Naive thymus-derived CD8-positive, alpha-beta T cell (primary cell): Measurements from ENCODE around the gene TSNAX. TPM values are rescaled to one million over a fixed set of nuclear protein-coding genes. Genes with fewer than 3 reads are reported as not detected.
"Not testable (repeated sequence)": the region's sequence is repeated elsewhere in the genome, so short reads cannot be mapped to it uniquely, and the experiment has no call there.

ENCODE experiments used
- ATAC-seq, 2 donors: fragments of 150-1000 bp; cut with Tn5 transposase in 1 of 2; sonication (Bioruptor Pico), chemical (Tn5 transposase) in 1 of 2; 1 replicate in 1 of 2; 2 replicates in 1 of 2; pipeline ENCODE4 v1.10.0; 2021; ENCODE audit warnings: mild to moderate bottlenecking in 2 of 2, moderate library complexity in 2 of 2
- POLR2A ChIA-PET: fragments of 350-600 bp; sonication (Branson Sonifier 250); formaldehyde crosslinking; loops from one replicate; lab custom pipeline; 2021; ENCODE audit warnings: antibody characterized with exemption; lab: Charles Lee
- DNase-seq, 10 donors: peaks; one replicate each; pipeline versions ENCODE4 v3.0.0 to v3.0.0-alpha.2; 2020 to 2022
- H3K27ac Mint-ChIP-seq, 10 donors: one replicate each; pipeline ENCODE4 v1.8.0; 2020 to 2022; ENCODE audit warnings: mild to moderate bottlenecking in 10 of 10, mixed read lengths in 10 of 10, moderate library complexity in 4 of 10, inconsistent platforms in 1 of 10
- H3K27me3 Mint-ChIP-seq, 5 donors: one replicate each; pipeline ENCODE4 v1.8.0; 2021 to 2022; ENCODE audit warnings: mixed read lengths in 5 of 5
- H3K36me3 Mint-ChIP-seq, 3 donors: one replicate each; pipeline ENCODE4 v1.8.0; 2020 to 2022; ENCODE audit warnings: mixed read lengths in 3 of 3, mild to moderate bottlenecking in 2 of 3, inconsistent platforms in 1 of 3
- H3K4me1 Mint-ChIP-seq, 4 donors: one replicate each; pipeline ENCODE4 v1.8.0; 2021 to 2022; ENCODE audit warnings: mixed read lengths in 4 of 4
- H3K4me3 Mint-ChIP-seq, 10 donors: one replicate each; pipeline ENCODE4 v1.8.0; 2020 to 2022; ENCODE audit warnings: mild to moderate bottlenecking in 10 of 10, mixed read lengths in 10 of 10, moderate library complexity in 6 of 10, inconsistent platforms in 1 of 10
- H3K9me3 Mint-ChIP-seq, 9 donors: one replicate each; pipeline ENCODE4 v1.8.0; 2020 to 2022; ENCODE audit warnings: mixed read lengths in 9 of 9, mild to moderate bottlenecking in 3 of 9, inconsistent platforms in 1 of 9, moderate library complexity in 1 of 9
- polyA plus RNA-seq, 3 donors: library from polyadenylated mRNA; unstranded; fragments of 300-500 nt; fragmentation: Illumina TruSeq; gene quantifications; one replicate each; pipeline ENCODE4 v1.2.3, GENCODE V29; 2021
- total RNA-seq, 8 experiments: library from RNA in 2 of 8; stranded (reverse) in 2 of 8; gene quantifications; one replicate each; pipeline ENCODE4 v1.2.3 and lab custom pipeline; 2021 to 2026

The TSNAX gene
- total and polyA plus RNA-seq, 5 experiments from 2014 or later: 54.0 to 99.7 (median 80.9) TPM

- DNase-seq (no peak), ATAC-seq (no peak)
- POLR2A ChIA-PET: no interaction called here
- Mint-ChIP-seq H3K4me1 (peaks cover 5 to 44% (median 18%) of the 10 kb centered on the region in 4 donors), H3K9me3 (no peaks in the 10 kb centered on the region), H3K27ac (peak overlapping the region in 4 of 10 donors; percentile 8 to 56 (median 22)), H3K4me3 (no peak overlapping the region), H3K27me3 (no peaks in the 10 kb centered on the region), H3K36me3 (peaks cover 0 to 75% (median 6%) of the 10 kb centered on the region in 3 donors)
Observed at GRCh38 chr1:231549733-231550447, 21.4 kb downstream of the TSNAX start.

GRCh38 chr1:231550448-231550781 lies 21.9 kb downstream of the TSNAX start:
- peak in 4 of 10 donors; percentile 8 to 27 (median 22) for DNase-seq
- POLR2A ChIA-PET: interaction anchor here (0.7 kb wide), 1 partner anchor 117 kb away, joined by 3 read pairs; no protein-coding TSS in a partner anchor
- ATAC-seq: peak; percentile 62 to 66
- H3K27ac Mint-ChIP-seq: peak overlapping the region in 3 of 10 donors; percentile 8 to 34 (median 10)
- H3K27me3 Mint-ChIP-seq: no peaks in the 10 kb centered on the region
- H3K9me3 Mint-ChIP-seq: no peaks in the 10 kb centered on the region
- H3K4me3 Mint-ChIP-seq: no peak overlapping the region
- H3K36me3 Mint-ChIP-seq: peaks cover 0 to 77% (median 6%) of the 10 kb centered on the region in 3 donors
- H3K4me1 Mint-ChIP-seq: peaks cover 7 to 44% (median 21%) of the 10 kb centered on the region in 4 donors

- H3K27me3 Mint-ChIP-seq: no peaks in the 10 kb centered on the region
- no peak overlapping the region for H3K27ac Mint-ChIP-seq
- POLR2A ChIA-PET: interaction anchor here (0.7 kb wide), 1 partner anchor 75 kb away, joined by 3 read pairs; no protein-coding TSS in a partner anchor
- peaks cover 0 to 60% (median 9%) of the 10 kb centered on the region in 3 donors for H3K36me3 Mint-ChIP-seq
- no peak for ATAC-seq
- peaks cover 20 to 47% (median 31%) of the 10 kb centered on the region in 4 donors for H3K4me1 Mint-ChIP-seq
- H3K9me3 Mint-ChIP-seq: no peaks in the 10 kb centered on the region
- no peak overlapping the region for H3K4me3 Mint-ChIP-seq
- DNase-seq: no peak
Observed at GRCh38 chr1:231553320-231553719, 24.9 kb downstream of the TSNAX start.

- H3K36me3 Mint-ChIP-seq: peaks cover 0 to 46% (median 9%) of the 10 kb centered on the region in 3 donors
- no peak for DNase-seq
- no peaks in the 10 kb centered on the region for H3K9me3 Mint-ChIP-seq
- H3K4me1 Mint-ChIP-seq: peaks cover 18 to 43% (median 26%) of the 10 kb centered on the region in 4 donors
- no peak overlapping the region for H3K4me3 Mint-ChIP-seq
- H3K27me3 Mint-ChIP-seq: no peaks in the 10 kb centered on the region
- no peak for ATAC-seq
- peak overlapping the region in 1 of 10 donors; percentile 7 for H3K27ac Mint-ChIP-seq
- POLR2A ChIA-PET: no interaction called here
Observed at GRCh38 chr1:231554969-231555368, 26.5 kb downstream of the TSNAX start.

GRCh38 chr1:231557411-231557810 lies 28.9 kb downstream of the TSNAX start:
- ATAC-seq (no peak), DNase-seq (no peak)
- Mint-ChIP-seq H3K27ac (peak overlapping the region in 3 of 10 donors; percentile 6 to 54 (median 6)), H3K27me3 (no peaks in the 10 kb centered on the region), H3K36me3 (peaks cover 0 to 45% (median 9%) of the 10 kb centered on the region in 3 donors), H3K4me3 (no peak overlapping the region), H3K4me1 (peaks cover 16 to 33% (median 22%) of the 10 kb centered on the region in 4 donors), H3K9me3 (no peaks in the 10 kb centered on the region)
- POLR2A ChIA-PET: no interaction called here

GRCh38 chr1:231557898-231558707 lies 29.6 kb downstream of the TSNAX start:
- ATAC-seq: no peak
- POLR2A ChIA-PET: no interaction called here
- no peaks in the 10 kb centered on the region for H3K27me3 Mint-ChIP-seq
- peaks cover 0 to 44% (median 10%) of the 10 kb centered on the region in 3 donors for H3K36me3 Mint-ChIP-seq
- H3K4me1 Mint-ChIP-seq: peaks cover 16 to 28% (median 22%) of the 10 kb centered on the region in 4 donors
- peak overlapping the region in 2 of 10 donors; percentile 11 to 59 for H3K27ac Mint-ChIP-seq
- no peaks in the 10 kb centered on the region for H3K9me3 Mint-ChIP-seq
- no peak for DNase-seq
- no peak overlapping the region for H3K4me3 Mint-ChIP-seq

GRCh38 chr1:231558708-231559185 lies 30.3 kb downstream of the TSNAX start:
- Mint-ChIP-seq H3K4me1 (peaks cover 16 to 28% (median 22%) of the 10 kb centered on the region in 4 donors), H3K4me3 (no peak overlapping the region), H3K36me3 (peaks cover 0 to 44% (median 9%) of the 10 kb centered on the region in 3 donors), H3K27ac (peak overlapping the region in 1 of 10 donors; percentile 43), H3K9me3 (no peaks in the 10 kb centered on the region), H3K27me3 (no peaks in the 10 kb centered on the region)
- no peak for DNase-seq
- ATAC-seq: no peak
- POLR2A ChIA-PET: no interaction called here

GRCh38 chr1:231561647-231562383 lies 33.3 kb downstream of the TSNAX start:
- no peak overlapping the region for H3K4me3 Mint-ChIP-seq
- peaks cover 0 to 46% (median 11%) of the 10 kb centered on the region in 3 donors for H3K36me3 Mint-ChIP-seq
- no peak overlapping the region for H3K27ac Mint-ChIP-seq
- peaks cover 6 to 18% (median 11%) of the 10 kb centered on the region in 4 donors for H3K4me1 Mint-ChIP-seq
- DNase-seq (no peak), ATAC-seq (no peak)
- POLR2A ChIA-PET: no interaction called here
- no peaks in the 10 kb centered on the region for H3K9me3 Mint-ChIP-seq
- H3K27me3 Mint-ChIP-seq: no peaks in the 10 kb centered on the region

- no peak for ATAC-seq
- POLR2A ChIA-PET: no interaction called here
- no peak for DNase-seq
- Mint-ChIP-seq H3K9me3 (no peaks in the 10 kb centered on the region), H3K4me3 (no peak overlapping the region), H3K4me1 (peaks cover 0 to 4% (median 3%) of the 10 kb centered on the region in 4 donors), H3K27me3 (no peaks in the 10 kb centered on the region), H3K36me3 (peaks cover 8 to 58% (median 22%) of the 10 kb centered on the region in 3 donors), H3K27ac (peak overlapping the region in 3 of 10 donors; percentile 2 to 14 (median 8))
Observed at GRCh38 chr1:231563247-231563646, 34.8 kb downstream of the TSNAX start.

GRCh38 chr1:231564373-231564772 lies 35.9 kb downstream of the TSNAX start:
- Mint-ChIP-seq H3K36me3 (peaks cover 8 to 62% (median 29%) of the 10 kb centered on the region in 3 donors), H3K27me3 (no peaks in the 10 kb centered on the region), H3K4me3 (no peak overlapping the region), H3K9me3 (peaks cover 0 to 2% (median 0%) of the 10 kb centered on the region in 9 donors), H3K27ac (no peak overlapping the region), H3K4me1 (peaks cover 0 to 3% (median 0%) of the 10 kb centered on the region in 4 donors)
- no peak for DNase-seq
- POLR2A ChIA-PET: no interaction called here
- ATAC-seq: no peak

- no peak for DNase-seq
- Mint-ChIP-seq H3K27ac (no peak overlapping the region), H3K4me3 (no peak overlapping the region), H3K27me3 (no peaks in the 10 kb centered on the region), H3K4me1 (peaks cover 0 to 3% (median 0%) of the 10 kb centered on the region in 4 donors), H3K36me3 (peaks cover 11 to 59% (median 39%) of the 10 kb centered on the region in 3 donors), H3K9me3 (peaks cover 0 to 6% (median 0%) of the 10 kb centered on the region in 9 donors)
- POLR2A ChIA-PET: no interaction called here
- no peak for ATAC-seq
Observed at GRCh38 chr1:231566496-231566895, 38.0 kb downstream of the TSNAX start.

GRCh38 chr1:231570262-231570661 lies 41.8 kb downstream of the TSNAX start:
- H3K4me1 Mint-ChIP-seq, H3K4me3 Mint-ChIP-seq, POLR2A ChIA-PET, H3K27ac Mint-ChIP-seq, DNase-seq, ATAC-seq, H3K27me3 Mint-ChIP-seq, H3K9me3 Mint-ChIP-seq: not testable (repeated sequence)
- peaks cover 11 to 30% (median 30%) of the 10 kb centered on the region in 3 donors for H3K36me3 Mint-ChIP-seq
